ENCODE data around the gene ZBTB46. TPM values are rescaled to one million over a fixed set of nuclear protein-coding genes. Genes with fewer than 3 reads are reported as not detected.

The ZBTB46 gene
- total and polyA plus RNA-seq, 7 donors = 0.23 to 5.3 (median 3.6) TPM

DNA sequence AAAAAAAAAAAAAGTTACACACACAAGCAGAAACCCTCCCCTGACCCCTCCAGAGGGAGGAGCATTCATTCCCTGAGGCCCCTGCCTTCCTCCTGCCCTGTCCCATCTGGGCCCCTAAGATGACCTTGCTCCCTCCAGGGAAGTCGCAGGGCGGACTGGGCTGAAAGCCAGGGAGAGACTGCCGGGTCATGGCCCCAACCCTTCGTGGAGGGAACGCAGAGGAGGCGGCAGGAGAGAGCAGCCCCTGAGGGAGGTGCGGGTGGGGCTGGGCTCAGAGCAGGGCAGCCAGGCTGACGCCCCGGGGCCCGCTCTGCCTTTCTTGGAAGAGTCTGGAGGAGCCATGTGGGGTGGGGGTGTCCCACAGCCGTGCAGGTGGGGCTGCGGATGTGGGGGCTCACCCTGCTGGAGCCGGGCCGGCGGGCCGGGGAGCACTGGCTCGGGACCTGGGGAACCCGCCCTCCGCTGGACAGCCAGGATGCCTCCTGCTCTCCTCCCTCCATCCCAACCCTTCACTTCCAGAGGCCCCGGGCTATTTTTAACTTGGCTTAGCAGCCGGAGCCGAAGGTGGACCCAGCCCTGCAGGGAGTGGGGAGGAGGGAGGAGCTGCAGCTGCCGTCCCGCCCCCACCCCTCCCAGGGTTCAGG is 15.2 kb upstream of the ZBTB46 start:
- peak overlapping the region in 3 of 4 donors; percentile 13 to 64 (median 55) for H3K27ac ChIP-seq
- WGBS, 2 donors = 3 to 5% methylated on average over 24 of the region's 24 CpGs
- H3K9me3 ChIP-seq = no peaks in the 10 kb centered on the region
- no peaks in the 10 kb centered on the region for H3K36me3 ChIP-seq
- H3K4me3 ChIP-seq = peak overlapping the region in 1 of 4 donors; percentile 12
- H3K4me1 ChIP-seq = peaks cover 0 to 16% (median 7%) of the 10 kb centered on the region in 4 donors
- no peak for DNase-seq
- peaks cover 0 to 42% (median 28%) of the 10 kb centered on the region in 3 donors for H3K27me3 ChIP-seq
- intact Hi-C loops (cut with DNase I) = no loop called here
- TF ChIP-seq POLR2AphosphoS5 (IDR thresholded peaks at IDR 0.05) (no peak), EP300 (IDR thresholded peaks at IDR 0.05) (no peak), POLR2A (IDR thresholded peaks at IDR 0.05) (no peak)
- TF ChIP-seq, protein P1, sequence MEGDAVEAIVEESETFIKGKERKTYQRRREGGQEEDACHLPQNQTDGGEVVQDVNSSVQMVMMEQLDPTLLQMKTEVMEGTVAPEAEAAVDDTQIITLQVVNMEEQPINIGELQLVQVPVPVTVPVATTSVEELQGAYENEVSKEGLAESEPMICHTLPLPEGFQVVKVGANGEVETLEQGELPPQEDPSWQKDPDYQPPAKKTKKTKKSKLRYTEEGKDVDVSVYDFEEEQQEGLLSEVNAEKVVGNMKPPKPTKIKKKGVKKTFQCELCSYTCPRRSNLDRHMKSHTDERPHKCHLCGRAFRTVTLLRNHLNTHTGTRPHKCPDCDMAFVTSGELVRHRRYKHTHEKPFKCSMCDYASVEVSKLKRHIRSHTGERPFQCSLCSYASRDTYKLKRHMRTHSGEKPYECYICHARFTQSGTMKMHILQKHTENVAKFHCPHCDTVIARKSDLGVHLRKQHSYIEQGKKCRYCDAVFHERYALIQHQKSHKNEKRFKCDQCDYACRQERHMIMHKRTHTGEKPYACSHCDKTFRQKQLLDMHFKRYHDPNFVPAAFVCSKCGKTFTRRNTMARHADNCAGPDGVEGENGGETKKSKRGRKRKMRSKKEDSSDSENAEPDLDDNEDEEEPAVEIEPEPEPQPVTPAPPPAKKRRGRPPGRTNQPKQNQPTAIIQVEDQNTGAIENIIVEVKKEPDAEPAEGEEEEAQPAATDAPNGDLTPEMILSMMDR (IDR thresholded peaks at IDR 0.05) = no peak

DNA sequence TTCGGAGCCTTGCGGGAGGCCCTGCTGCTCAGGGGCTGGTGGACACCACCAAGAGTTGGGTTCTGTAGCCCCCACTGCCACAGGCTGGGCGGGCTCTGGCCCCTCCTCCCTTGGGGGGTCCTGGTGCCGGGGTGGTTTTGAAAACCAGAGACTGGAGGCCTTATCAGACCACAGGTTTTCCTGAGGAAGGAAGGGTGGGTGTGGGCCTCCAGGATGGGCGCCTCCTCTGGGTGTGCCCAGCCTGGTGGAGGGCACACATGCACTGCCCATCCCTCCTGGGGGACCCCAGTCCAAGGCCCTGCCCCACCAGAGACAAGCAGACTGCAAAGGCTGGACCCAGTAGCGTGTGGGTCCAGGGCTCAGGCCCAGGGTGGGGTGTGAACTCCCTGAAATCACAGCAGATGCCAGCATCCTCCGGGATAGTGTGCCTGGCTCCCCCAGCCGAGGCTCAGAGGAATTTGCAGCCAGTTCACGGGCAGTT is 13.5 kb upstream of the ZBTB46 start:
- Histone ChIP-seq H3K36me3 (no peaks in the 10 kb centered on the region), H3K27me3 (peaks cover 0 to 42% (median 28%) of the 10 kb centered on the region in 3 donors), H3K4me1 (peaks cover 0 to 16% (median 7%) of the 10 kb centered on the region in 4 donors), H3K4me3 (no peak overlapping the region), H3K27ac (no peak overlapping the region), H3K9me3 (no peaks in the 10 kb centered on the region)
- intact Hi-C loops (cut with DNase I) = no loop called here
- DNase-seq = no peak
- WGBS, 2 donors = 54 to 65% methylated on average over 9 of the region's 9 CpGs
- TF ChIP-seq POLR2A (IDR thresholded peaks at IDR 0.05) (no peak), EP300 (IDR thresholded peaks at IDR 0.05) (no peak), POLR2AphosphoS5 (IDR thresholded peaks at IDR 0.05) (no peak)
- TF ChIP-seq, protein P1 (IDR thresholded peaks at IDR 0.05) = no peak

DNA sequence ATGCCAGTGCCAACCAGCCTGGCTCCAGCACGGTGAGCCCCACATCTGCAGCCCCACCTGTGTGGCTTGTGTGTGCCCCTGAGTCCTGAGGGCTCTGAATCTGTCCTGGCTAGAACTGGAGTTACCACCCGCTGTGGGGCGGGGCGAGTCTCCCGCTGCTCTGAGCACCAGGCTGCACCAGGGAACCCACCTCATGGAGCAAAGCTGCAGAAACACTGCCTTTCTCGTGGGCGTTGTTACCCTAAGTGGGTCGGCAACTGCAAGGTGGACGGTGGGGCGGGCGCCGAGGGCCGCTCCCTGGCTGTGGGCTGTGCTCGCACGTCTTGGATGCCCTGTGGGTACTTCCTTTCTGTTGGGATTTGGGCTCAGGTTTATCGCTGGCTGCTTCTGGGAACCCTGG is 12.7 kb upstream of the ZBTB46 start:
- Histone ChIP-seq H3K9me3 (no peaks in the 10 kb centered on the region), H3K36me3 (no peaks in the 10 kb centered on the region), H3K27ac (no peak overlapping the region), H3K4me3 (no peak overlapping the region), H3K27me3 (peaks cover 0 to 42% (median 28%) of the 10 kb centered on the region in 3 donors), H3K4me1 (peaks cover 0 to 16% (median 7%) of the 10 kb centered on the region in 4 donors)
- 38 to 40% methylated on average over 16 of the region's 16 CpGs for WGBS, 2 donors
- DNase-seq = no peak
- intact Hi-C loops (cut with DNase I) = no loop called here
- no peak for TF ChIP-seq POLR2AphosphoS5 (IDR thresholded peaks at IDR 0.05)

GRCh38 chr20:63843222-63843621 is 12.2 kb upstream of the ZBTB46 start:
- no peak for DNase-seq
- Histone ChIP-seq H3K9me3 (no peaks in the 10 kb centered on the region), H3K4me1 (peaks cover 0 to 16% (median 7%) of the 10 kb centered on the region in 4 donors), H3K36me3 (no peaks in the 10 kb centered on the region), H3K27me3 (peaks cover 0 to 42% (median 28%) of the 10 kb centered on the region in 3 donors), H3K27ac (no peak overlapping the region), H3K4me3 (no peak overlapping the region)
- 71 to 79% methylated on average over 12 of the region's 12 CpGs for WGBS, 2 donors
- intact Hi-C loops (cut with DNase I) = no loop called here
- TF ChIP-seq POLR2A (IDR thresholded peaks at IDR 0.05) (no peak), EP300 (IDR thresholded peaks at IDR 0.05) (no peak), POLR2AphosphoS5 (IDR thresholded peaks at IDR 0.05) (no peak)
- TF ChIP-seq, protein P1 (IDR thresholded peaks at IDR 0.05) = no peak

GRCh38 chr20:63842258-63842657 is 11.2 kb upstream of the ZBTB46 start:
- no peaks in the 10 kb centered on the region for H3K9me3 ChIP-seq
- 47 to 79% methylated on average over 9 of the region's 9 CpGs for WGBS, 2 donors
- H3K27ac ChIP-seq = no peak overlapping the region
- intact Hi-C loops (cut with DNase I) = no loop called here
- H3K27me3 ChIP-seq = peaks cover 0 to 39% (median 22%) of the 10 kb centered on the region in 3 donors
- H3K4me1 ChIP-seq = peaks cover 0 to 12% (median 7%) of the 10 kb centered on the region in 4 donors
- TF ChIP-seq POLR2AphosphoS5 (IDR thresholded peaks at IDR 0.05) (no peak), POLR2A (IDR thresholded peaks at IDR 0.05) (no peak), EP300 (IDR thresholded peaks at IDR 0.05) (no peak)
- TF ChIP-seq, protein P1 (IDR thresholded peaks at IDR 0.05) = no peak
- H3K4me3 ChIP-seq = no peak overlapping the region
- no peaks in the 10 kb centered on the region for H3K36me3 ChIP-seq
- no peak for DNase-seq

Data from sigmoid colon (tissue), 7 donors.